H1 (cell line): ENCODE results near the gene CHST9. TPM values are rescaled to one million over a fixed set of nuclear protein-coding genes. Genes with fewer than 3 reads are reported as not detected.

Source experiments
- CTCF ChIA-PET: fragments of 300-600 bp; sonication (Branson Sonifier 250); formaldehyde crosslinking; loops from one replicate; lab custom pipeline; 2021; ENCODE audit not compliant: partially characterized antibody; lab: Charles Lee
- POLR2A ChIA-PET: fragments of 300-600 bp; sonication (Branson Sonifier 250); formaldehyde crosslinking; loops from one replicate; lab custom pipeline; 2021; ENCODE audit warnings: inconsistent platforms; ENCODE audit not compliant: partially characterized antibody; lab: Charles Lee
- DNase-seq, 2 experiments: peaks; one replicate each; pipeline versions ENCODE4 v3.0.0 to v3.0.0-alpha.2; 2010 to 2022; ENCODE audit warnings: low spot score in 2 of 2, low read depth in 1 of 2, mixed read lengths in 1 of 2
- FAIRE-seq: peaks from 2 replicates; lab custom pipeline; 2011; peaks lifted over from hg19 to GRCh38; lab: Jason Lieb, UNC
- H2AFZ ChIP-seq: 2 replicates; pipeline ENCODE4 v1.8.1; 2012; ENCODE audit warnings: low read length, inconsistent platforms
- H2AK5ac ChIP-seq: 2 replicates; pipeline ENCODE4 v1.6.1; 2013; ENCODE audit warnings: low read depth, low read length
- H2BK120ac ChIP-seq: replicated peaks from 2 replicates; pipeline ENCODE3; 2013; ENCODE audit warnings: low read depth, low read length, inconsistent platforms
- H2BK12ac ChIP-seq: 2 replicates; pipeline ENCODE4 v1.6.1; 2013; ENCODE audit warnings: low read depth, low read length
- H2BK15ac ChIP-seq: 2 replicates; pipeline ENCODE4 v1.6.1; 2013; ENCODE audit warnings: low read length
- H2BK20ac ChIP-seq: 2 replicates; pipeline ENCODE4 v1.6.1; 2013; ENCODE audit warnings: low read length
- H2BK5ac ChIP-seq: 2 replicates; pipeline ENCODE4 v1.6.1; 2013; ENCODE audit warnings: low read depth, low read length
- H3K14ac ChIP-seq: 2 replicates; pipeline ENCODE4 v1.6.1; 2013; ENCODE audit warnings: inconsistent platforms; ENCODE audit not compliant: insufficient read length
- H3K18ac ChIP-seq: 2 replicates; pipeline ENCODE4 v1.6.1; 2013; ENCODE audit warnings: low read length; ENCODE audit errors: extremely low read depth
- H3K23ac ChIP-seq: 2 replicates; pipeline ENCODE4 v1.6.1; 2013; ENCODE audit warnings: inconsistent platforms; ENCODE audit not compliant: insufficient read length
- H3K23me2 ChIP-seq: 2 replicates; pipeline ENCODE4 v1.6.1; 2013; ENCODE audit warnings: low read depth, low read length
- H3K27ac ChIP-seq: 2 replicates; pipeline ENCODE4 v1.6.1; 2011; ENCODE audit warnings: low read depth, low read length, inconsistent platforms
- H3K27me3 ChIP-seq, 4 experiments: replicated peaks in 1 of 4; 1 replicate in 1 of 4; 2 replicates in 3 of 4; pipeline versions ENCODE4 v1.6.1 to v1.8.1; 2011 to 2013; ENCODE audit warnings: low read length in 3 of 4, mild to moderate bottlenecking in 3 of 4, inconsistent platforms in 2 of 4, mixed read lengths in 2 of 4, moderate library complexity in 1 of 4; ENCODE audit not compliant: control insufficient read depth in 3 of 4, insufficient read depth in 3 of 4; ENCODE audit errors: extremely low read depth in 1 of 4
- H3K36me3 ChIP-seq, 4 experiments: 2 replicates each; pipeline versions ENCODE4 v1.6.1 to v1.8.1; 2011 to 2013; ENCODE audit warnings: mild to moderate bottlenecking in 4 of 4, low read length in 3 of 4, moderate library complexity in 2 of 4, control low read depth in 1 of 4, inconsistent platforms in 1 of 4; ENCODE audit not compliant: insufficient read depth in 4 of 4, control insufficient read depth in 2 of 4
- H3K4ac ChIP-seq: replicated peaks from 2 replicates; pipeline ENCODE3; 2013; ENCODE audit warnings: low read length, low read depth, mixed read lengths, inconsistent platforms; ENCODE audit not compliant: insufficient read length
- H3K4me1 ChIP-seq, 4 experiments: replicated peaks in 1 of 4; 1 replicate in 1 of 4; 2 replicates in 3 of 4; pipeline versions ENCODE4 v1.6.1 to v1.8.1; 2011 to 2013; ENCODE audit warnings: low read length in 3 of 4, inconsistent platforms in 2 of 4, mixed read lengths in 1 of 4; ENCODE audit not compliant: insufficient read depth in 4 of 4, control insufficient read depth in 3 of 4
- H3K4me2 ChIP-seq, 2 experiments: 2 replicates each; pipeline versions ENCODE4 v1.6.1 to v1.8.1; 2011 to 2013; ENCODE audit warnings: low read depth in 2 of 2, low read length in 2 of 2, control low read depth in 1 of 2, inconsistent platforms in 1 of 2, mild to moderate bottlenecking in 1 of 2; ENCODE audit not compliant: insufficient read depth in 1 of 2
- H3K4me3 ChIP-seq, 4 experiments: fragments of 200-600, 300-600 bp in 1 of 4; sonication (generic), shearing (Covaris generic), sonication (Bioruptor Twin) in 1 of 4; 2 replicates each; pipeline versions ENCODE4 v1.5.1 to v1.8.1; 2011 to 2016; ENCODE audit warnings: low read length in 4 of 4, low read depth in 3 of 4, control low read depth in 2 of 4, inconsistent platforms in 2 of 4, mild to moderate bottlenecking in 2 of 4, mixed read lengths in 1 of 4, moderate library complexity in 1 of 4; ENCODE audit not compliant: insufficient read depth in 2 of 4; ENCODE audit errors: extremely low read depth in 1 of 4
- H3K56ac ChIP-seq: replicated peaks from 2 replicates; pipeline ENCODE3; 2013; ENCODE audit warnings: low read depth, mild to moderate bottlenecking, mixed read lengths, low read length, inconsistent platforms; ENCODE audit not compliant: insufficient read length
- H3K79me1 ChIP-seq: 2 replicates; pipeline ENCODE4 v1.6.1; 2013; ENCODE audit warnings: low read depth, low read length, control low read depth
- H3K79me2 ChIP-seq, 2 experiments: 2 replicates each; pipeline versions ENCODE4 v1.6.1 to v1.8.1; 2012 to 2013; ENCODE audit warnings: low read length in 2 of 2, mild to moderate bottlenecking in 2 of 2, inconsistent platforms in 1 of 2; ENCODE audit not compliant: insufficient read depth in 2 of 2, control insufficient read depth in 1 of 2
- H3K9ac ChIP-seq, 4 experiments: replicated peaks in 1 of 4; 1 replicate in 1 of 4; 2 replicates in 3 of 4; pipeline versions ENCODE4 v1.6.1 to v1.8.1; 2011 to 2013; ENCODE audit warnings: low read depth in 3 of 4, low read length in 3 of 4, control low read depth in 2 of 4, mild to moderate bottlenecking in 2 of 4, moderate library complexity in 2 of 4, inconsistent platforms in 1 of 4; ENCODE audit errors: extremely low read depth in 1 of 4
- H3K9me3 ChIP-seq, 2 experiments: 2 replicates each; pipeline versions ENCODE4 v1.6.1 to v1.8.1; 2012 to 2013; ENCODE audit warnings: mild to moderate bottlenecking in 2 of 2, moderate library complexity in 2 of 2, control low read depth in 1 of 2, inconsistent platforms in 1 of 2, low read depth in 1 of 2, low read length in 1 of 2, mixed read lengths in 1 of 2; ENCODE audit not compliant: insufficient read depth in 2 of 2
- H4K20me1 ChIP-seq, 2 experiments: replicated peaks in 1 of 2; 2 replicates each; pipeline versions ENCODE3 to v1.8.1; 2011 to 2013; ENCODE audit warnings: inconsistent platforms in 2 of 2, low read length in 2 of 2, mild to moderate bottlenecking in 1 of 2; ENCODE audit not compliant: insufficient read depth in 2 of 2, control insufficient read depth in 1 of 2
- H4K5ac ChIP-seq: 2 replicates; pipeline ENCODE4 v1.6.1; 2013; ENCODE audit warnings: low read length, low read depth, mixed read lengths, inconsistent platforms; ENCODE audit not compliant: insufficient read length
- H4K8ac ChIP-seq: 2 replicates; pipeline ENCODE4 v1.8.0; 2013; ENCODE audit warnings: mild to moderate bottlenecking, moderate library complexity, low read length, inconsistent platforms; ENCODE audit not compliant: insufficient read depth; ENCODE audit errors: extremely low read depth
- H4K91ac ChIP-seq: replicated peaks from 2 replicates; pipeline ENCODE3; 2013; ENCODE audit warnings: low read length, mixed read lengths, inconsistent platforms; ENCODE audit not compliant: insufficient read length
- CBX5 ChIP-seq: fragments of 300-800, 300-1000 bp; sonication (generic); IDR thresholded peaks from 2 replicates; pipeline ENCODE4 v1.7.1; 2016; ENCODE audit warnings: antibody characterized with exemption, low read length, low read depth
- CBX8 ChIP-seq: fragments of 300-800, 300-1000 bp; sonication (generic); IDR thresholded peaks from 2 replicates; pipeline ENCODE4 v1.7.1; 2016; ENCODE audit warnings: low read depth, low read length, borderline replicate concordance
- CREB1 ChIP-seq: IDR thresholded peaks from 2 replicates; pipeline ENCODE4 v1.6.1; 2012; ENCODE audit warnings: inconsistent platforms
- EZH2 ChIP-seq: fragments of 200-600 bp; sonication (generic); IDR thresholded peaks from 2 replicates; pipeline ENCODE4 v1.7.1; 2012; ENCODE audit warnings: low read depth, mild to moderate bottlenecking, moderate library complexity, low read length, inconsistent platforms; ENCODE audit not compliant: severe bottlenecking
- GABPA ChIP-seq: IDR thresholded peaks from 2 replicates; pipeline ENCODE4 v1.6.1; 2011; ENCODE audit warnings: mild to moderate bottlenecking, low read length, moderate library complexity, borderline replicate concordance; ENCODE audit not compliant: insufficient read depth
- RAD21 ChIP-seq, 2 experiments: IDR thresholded peaks in 1 of 2; conservative IDR thresholded peaks in 1 of 2; 2 replicates each; pipeline ENCODE4 v1.6.1; 2011; ENCODE audit warnings: low read depth in 2 of 2, low read length in 2 of 2, improper control_type of control experiment in 1 of 2, inconsistent platforms in 1 of 2, mild to moderate bottlenecking in 1 of 2, moderate library complexity in 1 of 2
- RXRA ChIP-seq: IDR thresholded peaks from 2 replicates; pipeline ENCODE4 v1.6.1; 2011; ENCODE audit warnings: low read depth, mild to moderate bottlenecking, low read length, moderate library complexity; ENCODE audit not compliant: insufficient read depth
- SAP30 ChIP-seq: fragments of 300-600 bp; sonication (generic); IDR thresholded peaks from 2 replicates; pipeline ENCODE4 v1.7.1; 2012; ENCODE audit warnings: low read length, moderate library complexity, mild to moderate bottlenecking, inconsistent platforms; ENCODE audit not compliant: insufficient read depth, insufficient replicate concordance
- SIN3A ChIP-seq, 2 experiments: IDR thresholded peaks in 1 of 2; conservative IDR thresholded peaks in 1 of 2; 2 replicates each; pipeline ENCODE4 v1.6.1; 2011 to 2012; ENCODE audit warnings: low read length in 2 of 2, improper control_type of control experiment in 1 of 2, low read depth in 1 of 2, mild to moderate bottlenecking in 1 of 2
- TAF7 ChIP-seq: optimal IDR thresholded peaks from 2 replicates; pipeline ENCODE3; 2011; ENCODE audit warnings: low read depth, mild to moderate bottlenecking, inconsistent platforms, low read length, moderate library complexity, borderline replicate concordance
- WGBS, 2 experiments: shearing (Covaris generic) in 1 of 2; methylation state at CpG; one replicate each; pipeline versions ENCODE4 v1.1.6 to v1.1.7; 2013 to 2015; ENCODE audit warnings: low lambda C conversion rate in 2 of 2, mixed read lengths in 2 of 2, inconsistent platforms in 1 of 2, low coverage in 1 of 2, missing lambda C conversion rate in 1 of 2; ENCODE audit not compliant: insufficient replicate concordance in 2 of 2, insufficient coverage in 1 of 2, insufficient read length in 1 of 2; ENCODE audit errors: extremely low coverage in 1 of 2, missing lambda C conversion rate in 1 of 2; 5-methylcytosine and 5-hydroxymethylcytosine counted together
- polyA plus RNA-seq, 7 experiments: library from polyadenylated mRNA; depleted of rRNA in 3 of 7; stranded (reverse) in 5 of 7; unstranded in 2 of 7; fragments of >200 nt in 5 of 7; fragments of 200-250 nt in 2 of 7; gene quantifications; 1 replicate in 5 of 7; 2 replicates in 1 of 7; 4 replicates in 1 of 7; pipeline versions ENCODE4 v1.2.1 to v1.2.3, GENCODE V29; 2011 to 2013; ENCODE audit warnings: missing spikeins in 2 of 7, mixed read lengths in 2 of 7
- total RNA-seq: library from RNA; stranded (reverse); fragmentation: NEBNext Ultra II Directional; extraction: Animal tissue kit (Norgen Biotek cat#: 25700); gene quantifications from 2 replicates; pipeline ENCODE4 v1.2.1, GENCODE V29; 2021
- TF ChIP-seq, protein P1 (sequence below): IDR thresholded peaks from 2 replicates; pipeline ENCODE4 v1.6.1; 2012; ENCODE audit warnings: inconsistent platforms
- TF ChIP-seq, protein P2 (sequence below): IDR thresholded peaks from 2 replicates; pipeline ENCODE4 v1.6.1; 2011; ENCODE audit warnings: low read depth, mild to moderate bottlenecking, low read length; ENCODE audit not compliant: insufficient read depth

The CHST9 gene
- total and polyA plus RNA-seq, 2 of the 8 experiments (the other 6 are each of a cell fraction or from before 2014, with no cell fraction given), result 3.2 to 24.3 TPM

- Histone ChIP-seq H3K27ac (no peak overlapping the region), H3K4me2 (no peak overlapping the region), H3K14ac (no peak overlapping the region), H3K18ac (no peak overlapping the region), H2BK20ac (no peak overlapping the region), H3K56ac (no peak overlapping the region), H3K9me3 (no peaks in the 10 kb centered on the region), H3K9ac (no peak overlapping the region), H3K23me2 (no peaks in the 10 kb centered on the region), H3K79me1 (no peaks in the 10 kb centered on the region), H2BK15ac (no peak overlapping the region), H2BK120ac (no peak overlapping the region), H3K4me3 (no peak overlapping the region), H3K23ac (no peak overlapping the region), H4K20me1 (no peaks in the 10 kb centered on the region), H3K36me3 (no peaks in the 10 kb centered on the region), H4K91ac (no peak overlapping the region), H3K79me2 (no peaks in the 10 kb centered on the region), H2BK12ac (no peak overlapping the region), H3K4me1 (no peaks in the 10 kb centered on the region), H3K4ac (no peak overlapping the region), H2BK5ac (no peak overlapping the region), H4K8ac (no peak overlapping the region), H2AK5ac (no peak overlapping the region), H3K27me3 (no peaks in the 10 kb centered on the region), H4K5ac (no peak overlapping the region), H2AFZ (no peak overlapping the region)
- FAIRE-seq, result no peak
- WGBS, 2 experiments, result 88% methylated on average over 1 of the region's 1 CpG; no CpG with 5 or more reads in 1 of the 2 experiments
- TF ChIP-seq CREB1 (no peak), SAP30 (no peak), CBX5 (no peak), EZH2 (no peak), RXRA (no peak), SIN3A (conservative IDR thresholded peaks at IDR 0.05 in 1 of 2, IDR thresholded peaks at IDR 0.05 in 1 of 2; ENCODE audit: low read depth in 1 of 2, low read length in 2 of 2) (no peak), RAD21 (IDR thresholded peaks at IDR 0.05 in 1 of 2, conservative IDR thresholded peaks at IDR 0.05 in 1 of 2; ENCODE audit: low read depth in 2 of 2, low read length in 2 of 2) (no peak), TAF7 (no peak), CBX8 (no peak), GABPA (no peak)
- TF ChIP-seq, protein P1, sequence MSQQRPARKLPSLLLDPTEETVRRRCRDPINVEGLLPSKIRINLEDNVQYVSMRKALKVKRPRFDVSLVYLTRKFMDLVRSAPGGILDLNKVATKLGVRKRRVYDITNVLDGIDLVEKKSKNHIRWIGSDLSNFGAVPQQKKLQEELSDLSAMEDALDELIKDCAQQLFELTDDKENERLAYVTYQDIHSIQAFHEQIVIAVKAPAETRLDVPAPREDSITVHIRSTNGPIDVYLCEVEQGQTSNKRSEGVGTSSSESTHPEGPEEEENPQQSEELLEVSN, result no peak
- TF ChIP-seq, protein P2, sequence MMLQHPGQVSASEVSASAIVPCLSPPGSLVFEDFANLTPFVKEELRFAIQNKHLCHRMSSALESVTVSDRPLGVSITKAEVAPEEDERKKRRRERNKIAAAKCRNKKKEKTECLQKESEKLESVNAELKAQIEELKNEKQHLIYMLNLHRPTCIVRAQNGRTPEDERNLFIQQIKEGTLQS, result no peak
- DNase-seq, result no peak
- POLR2A ChIA-PET, result no interaction called here
- CTCF ChIA-PET, result no interaction called here
Observed at GRCh38 chr18:26977781-26978180, 207.3 kb downstream of the CHST9 start.
